ENCODE results near the gene DEPDC5.

DEPDC5 gene

GRCh38 chr22:31896472-31896871 lies 142.7 kb downstream of the DEPDC5 start:
- FAIRE-seq = no peak

GRCh38 chr22:31897842-31898805 lies 144.3 kb downstream of the DEPDC5 start:
- FAIRE-seq = no peak

GRCh38 chr22:31898926-31899325 lies 145.1 kb downstream of the DEPDC5 start:
- no peak for FAIRE-seq

- no peak for FAIRE-seq
Observed at GRCh38 chr22:31899669-31900068, 145.8 kb downstream of the DEPDC5 start.

- no peak for FAIRE-seq
Observed at GRCh38 chr22:31901388-31902137, 147.7 kb downstream of the DEPDC5 start.

- no peak for FAIRE-seq
Observed at GRCh38 chr22:31904651-31905050, 150.8 kb downstream of the DEPDC5 start.

GRCh38 chr22:31905356-31905755 lies 151.5 kb downstream of the DEPDC5 start:
- FAIRE-seq = no peak

- FAIRE-seq = no peak
Observed at GRCh38 chr22:31906086-31906485, 152.3 kb downstream of the DEPDC5 start.

GRCh38 chr22:31906569-31906968 lies 152.8 kb downstream of the DEPDC5 start:
- FAIRE-seq = no peak

GRCh38 chr22:31909977-31910376 lies 156.2 kb downstream of the DEPDC5 start:
- no peak for FAIRE-seq

GRCh38 chr22:31911565-31912406 lies 158.0 kb downstream of the DEPDC5 start:
- no peak for FAIRE-seq

- no peak for FAIRE-seq
Observed at GRCh38 chr22:31912407-31912743, 158.6 kb downstream of the DEPDC5 start.

- FAIRE-seq = no peak
Observed at GRCh38 chr22:31915586-31915985, 161.8 kb downstream of the DEPDC5 start.

GRCh38 chr22:31917227-31917921 lies 163.6 kb downstream of the DEPDC5 start:
- no peak for FAIRE-seq

- FAIRE-seq = no peak
Observed at GRCh38 chr22:31919730-31920129, 165.9 kb downstream of the DEPDC5 start.

GRCh38 chr22:31920306-31920705 lies 166.5 kb downstream of the DEPDC5 start:
- FAIRE-seq = no peak

- FAIRE-seq = no peak
Observed at GRCh38 chr22:31921106-31921505, 167.3 kb downstream of the DEPDC5 start.

GRCh38 chr22:31922534-31922933 lies 168.7 kb downstream of the DEPDC5 start:
- no peak for FAIRE-seq

- FAIRE-seq = no peak
Observed at GRCh38 chr22:31923136-31923535, 169.3 kb downstream of the DEPDC5 start.

GRCh38 chr22:31923747-31924146 lies 169.9 kb downstream of the DEPDC5 start:
- FAIRE-seq = no peak

GRCh38 chr22:31925056-31925455 lies 171.2 kb downstream of the DEPDC5 start:
- FAIRE-seq = no peak

- no peak for FAIRE-seq
Observed at GRCh38 chr22:31926024-31926423, 172.2 kb downstream of the DEPDC5 start.
